Right atrium auricular region (tissue), 2 donors: ENCODE data around the gene TMEM100. TPM values are rescaled to one million over a fixed set of nuclear protein-coding genes. Genes with fewer than 3 reads are reported as not detected.

Experiments used
- DNase-seq: peaks from one replicate; pipeline ENCODE4 v3.0.0-alpha.2; 2019; ENCODE audit warnings: low spot score
- H3K27ac ChIP-seq, 2 donors: fragments of 200-600 bp; sonication (generic); 1 replicate in 1 of 2; 2 replicates in 1 of 2; pipeline ENCODE4 v1.5.1; 2016 to 2019
- H3K27me3 ChIP-seq, 2 donors: fragments of 200-600 bp; sonication (generic); one replicate each; pipeline versions ENCODE4 v1.5.1 to v1.6.0; 2017 to 2019
- H3K36me3 ChIP-seq: fragments of 200-600 bp; sonication (generic); one replicate; pipeline ENCODE4 v1.5.1; 2016
- H3K4me1 ChIP-seq, 2 donors: fragments of 200-600 bp; sonication (generic); one replicate each; pipeline versions ENCODE4 v1.5.1 to v1.6.0; 2017 to 2019
- H3K4me3 ChIP-seq, 2 donors: fragments of 200-600 bp; sonication (generic); 1 replicate in 1 of 2; 2 replicates in 1 of 2; pipeline ENCODE4 v1.5.1; 2017 to 2019; ENCODE audit warnings: mild to moderate bottlenecking in 1 of 2, moderate library complexity in 1 of 2
- H3K9me3 ChIP-seq, 2 donors: fragments of 200-600 bp; sonication (generic); one replicate each; pipeline ENCODE4 v1.5.1; 2019
- CTCF ChIP-seq, 2 donors: fragments of 200-600 bp; sonication (generic); IDR thresholded peaks; one replicate each; pipeline ENCODE4 v1.5.1; 2019; ENCODE audit warnings: antibody characterized with exemption in 2 of 2
- total RNA-seq, 2 donors: library from RNA; depleted of rRNA; stranded (reverse); fragments of >200 nt; gene quantifications; one replicate each; pipeline ENCODE4 v1.1.0, GENCODE V29; 2016

TMEM100 gene
- total RNA-seq, 2 donors from 2014 or later, result 18.0 to 26.1 TPM

- H3K27me3 ChIP-seq, result no peaks in the 10 kb centered on the region
- no peak overlapping the region for H3K27ac ChIP-seq
- TF ChIP-seq CTCF (IDR thresholded peaks at IDR 0.05), result no peak
Measured at GRCh38 chr17:55742272-55743102, 19.8 kb upstream of the TMEM100 start.

GRCh38 chr17:55741356-55741700, 18.7 kb upstream of the TMEM100 start:
- H3K4me1 ChIP-seq, result no peaks in the 10 kb centered on the region
- TF ChIP-seq CTCF (IDR thresholded peaks at IDR 0.05), result no peak
- no peaks in the 10 kb centered on the region for H3K27me3 ChIP-seq
- H3K27ac ChIP-seq, result no peak overlapping the region
- no peaks in the 10 kb centered on the region for H3K36me3 ChIP-seq
- no peak for DNase-seq
- no peaks in the 10 kb centered on the region for H3K9me3 ChIP-seq
- H3K4me3 ChIP-seq, result no peak overlapping the region

More at GRCh38 chr17:55742272-55743102, 19.8 kb upstream of the TMEM100 start:
- DNase-seq, result no peak
- H3K4me1 ChIP-seq, result no peaks in the 10 kb centered on the region
- H3K4me3 ChIP-seq, result no peak overlapping the region
- H3K36me3 ChIP-seq, result no peaks in the 10 kb centered on the region
- H3K9me3 ChIP-seq, result no peaks in the 10 kb centered on the region

- Histone ChIP-seq H3K27ac (no peak overlapping the region), H3K27me3 (no peaks in the 10 kb centered on the region), H3K9me3 (no peaks in the 10 kb centered on the region), H3K4me3 (no peak overlapping the region), H3K36me3 (no peaks in the 10 kb centered on the region), H3K4me1 (no peaks in the 10 kb centered on the region)
- TF ChIP-seq CTCF (IDR thresholded peaks at IDR 0.05), result no peak
- no peak for DNase-seq
Measured at GRCh38 chr17:55740511-55741355, 18.1 kb upstream of the TMEM100 start.

GRCh38 chr17:55737976-55738501, 15.4 kb upstream of the TMEM100 start:
- Histone ChIP-seq H3K36me3 (no peaks in the 10 kb centered on the region), H3K4me1 (peaks cover 0 to 17% of the 10 kb centered on the region in 2 donors), H3K27me3 (no peaks in the 10 kb centered on the region), H3K27ac (no peak overlapping the region), H3K9me3 (no peaks in the 10 kb centered on the region), H3K4me3 (no peak overlapping the region)
- no peak for TF ChIP-seq CTCF (IDR thresholded peaks at IDR 0.05)
- no peak for DNase-seq

GRCh38 chr17:55735731-55736405, 13.2 kb upstream of the TMEM100 start:
- Histone ChIP-seq H3K4me1 (peaks cover 0 to 27% of the 10 kb centered on the region in 2 donors), H3K27ac (no peak overlapping the region), H3K27me3 (no peaks in the 10 kb centered on the region), H3K36me3 (no peaks in the 10 kb centered on the region), H3K9me3 (no peaks in the 10 kb centered on the region), H3K4me3 (no peak overlapping the region)
- TF ChIP-seq CTCF (IDR thresholded peaks at IDR 0.05), result peak; percentile 68 to 77
- DNase-seq, result no peak
